Activated B cell treated with CpG ODN at 0.5 μM for 24 hours (primary cell): ENCODE data around the gene PARP1. TPM values are rescaled to one million over a fixed set of nuclear protein-coding genes. Genes with fewer than 3 reads are reported as not detected.

Experiments used
- ATAC-seq: fragments of 200-7000 bp; cut with Tn5 transposase; one replicate; pipeline ENCODE4 v1.10.0; 2021; ENCODE audit warnings: low read depth, mild to moderate bottlenecking, moderate library complexity
- CTCF ChIA-PET: fragments of 350-600 bp; sonication (Branson Sonifier 250); formaldehyde crosslinking; loops from one replicate; lab custom pipeline; 2021; ENCODE audit warnings: antibody characterized with exemption; lab: Charles Lee
- POLR2A ChIA-PET: fragments of 350-600 bp; sonication (Branson Sonifier 250); formaldehyde crosslinking; loops from one replicate; lab custom pipeline; 2021; ENCODE audit warnings: antibody characterized with exemption; lab: Charles Lee
- DNase-seq: peaks from one replicate; pipeline ENCODE4 v3.0.0; 2022
- H3K27ac Mint-ChIP-seq: one replicate; pipeline ENCODE4 v1.8.0; 2020; ENCODE audit warnings: mixed read lengths
- H3K27me3 Mint-ChIP-seq: one replicate; pipeline ENCODE4 v1.8.0; 2021; ENCODE audit warnings: mixed read lengths
- H3K36me3 Mint-ChIP-seq: one replicate; pipeline ENCODE4 v1.8.0; 2021; ENCODE audit warnings: low read depth, mixed read lengths
- H3K4me1 Mint-ChIP-seq: one replicate; pipeline ENCODE4 v1.8.0; 2021; ENCODE audit warnings: mixed read lengths
- H3K4me3 Mint-ChIP-seq: one replicate; pipeline ENCODE4 v1.8.0; 2020; ENCODE audit warnings: mild to moderate bottlenecking, mixed read lengths
- H3K9me3 Mint-ChIP-seq: one replicate; pipeline ENCODE4 v1.8.0; 2020; ENCODE audit warnings: mixed read lengths
- CTCF ChIP-seq: fragments of 200-600 bp; IDR thresholded peaks from one replicate; pipeline ENCODE4 v1.8.0; 2022; ENCODE audit warnings: antibody characterized with exemption, mild to moderate bottlenecking
- intact Hi-C: fragments of 100-400 bp; cut with micrococcal nuclease; formaldehyde crosslinking; loops from one replicate; pipeline ENCODE4 v1.15.1; 2024
- total RNA-seq: library from RNA; stranded (reverse); gene quantifications from 2 replicates; pipeline ENCODE4 v1.2.3, GENCODE V29; 2022

The PARP1 gene
- total RNA-seq, 1 donor from 2014 or later = 260 TPM

- H3K27ac Mint-ChIP-seq = peak overlapping the region; percentile 84
- POLR2A ChIA-PET = interaction anchor here (0.5 to 1.4 kb wide), 5 partner anchors 11 to 327 kb away, joined by 3 to 5 read pairs (median 4); partner anchors contain the start of genes LIN9 and PARP1
- H3K4me1 Mint-ChIP-seq = peaks cover 58% of the 10 kb centered on the region
- ATAC-seq = peak; percentile 69
- intact Hi-C loops = loop anchor here (2.0 kb wide), 1 partner anchor 23 kb away; no protein-coding TSS in a partner anchor
- TF ChIP-seq CTCF = no peak
- no peaks in the 10 kb centered on the region for H3K27me3 Mint-ChIP-seq
- H3K9me3 Mint-ChIP-seq = no peaks in the 10 kb centered on the region
- H3K4me3 Mint-ChIP-seq = peak overlapping the region; percentile 47
- CTCF ChIA-PET = interaction anchor here (0.8 to 1.4 kb wide), 2 partner anchors 23 to 230 kb away, joined by 3 to 7 read pairs; no protein-coding TSS in a partner anchor
- peaks cover 50% of the 10 kb centered on the region for H3K36me3 Mint-ChIP-seq
- DNase-seq = no peak
Measured at GRCh38 chr1:226355669-226356551, 52.0 kb downstream of the PARP1 start.

- ATAC-seq (no peak), DNase-seq (no peak)
- H3K4me1 Mint-ChIP-seq = peaks cover 56% of the 10 kb centered on the region
- H3K27ac Mint-ChIP-seq = peak overlapping the region; percentile 84
- ChIA-PET POLR2A (interaction anchor here (0.6 kb wide), 1 partner anchor 169 kb away, joined by 3 read pairs; no protein-coding TSS in a partner anchor), CTCF (no interaction called here)
- H3K4me3 Mint-ChIP-seq = no peak overlapping the region
- no peaks in the 10 kb centered on the region for H3K9me3 Mint-ChIP-seq
- H3K27me3 Mint-ChIP-seq = no peaks in the 10 kb centered on the region
- peaks cover 42% of the 10 kb centered on the region for H3K36me3 Mint-ChIP-seq
- TF ChIP-seq CTCF = no peak
- intact Hi-C loops = loop anchor here (2.0 kb wide), 1 partner anchor 22 kb away; no protein-coding TSS in a partner anchor
Measured at GRCh38 chr1:226355016-226355415, 52.9 kb downstream of the PARP1 start.

- ChIA-PET POLR2A (interaction anchor here (0.6 kb wide), 1 partner anchor 66 kb away, joined by 3 read pairs; no protein-coding TSS in a partner anchor), CTCF (no interaction called here)
- DNase-seq (no peak), ATAC-seq (no peak)
- Mint-ChIP-seq H3K4me3 (no peak overlapping the region), H3K27me3 (no peaks in the 10 kb centered on the region), H3K9me3 (no peaks in the 10 kb centered on the region), H3K27ac (peak overlapping the region; percentile 13), H3K36me3 (peaks cover 31% of the 10 kb centered on the region), H3K4me1 (peaks cover 61% of the 10 kb centered on the region)
- intact Hi-C loops = loop anchor here (2.0 kb wide), 1 partner anchor 21 kb away; no protein-coding TSS in a partner anchor
- no peak for TF ChIP-seq CTCF
Measured at GRCh38 chr1:226353698-226354525, 54.0 kb downstream of the PARP1 start.

GRCh38 chr1:226351709-226352108, 56.2 kb downstream of the PARP1 start:
- ChIA-PET CTCF (no interaction called here), POLR2A (no interaction called here)
- ATAC-seq = no peak
- intact Hi-C loops = no loop called here
- no peaks in the 10 kb centered on the region for H3K27me3 Mint-ChIP-seq
- no peak for TF ChIP-seq CTCF
- peaks cover 57% of the 10 kb centered on the region for H3K4me1 Mint-ChIP-seq
- H3K9me3 Mint-ChIP-seq = no peaks in the 10 kb centered on the region
- no peak for DNase-seq
- no peak overlapping the region for H3K27ac Mint-ChIP-seq
- H3K36me3 Mint-ChIP-seq = peaks cover 9% of the 10 kb centered on the region
- H3K4me3 Mint-ChIP-seq = no peak overlapping the region
